Uterus (tissue), 2 donors: Measurements from ENCODE around the gene NBEAL1.

Experiments
- POLR2A ChIP-seq, 2 donors: fragments of 450-650 bp; IDR thresholded peaks; one replicate each; pipeline ENCODE4 v1.6.1; 2016; ENCODE audit warnings: antibody characterized with exemption in 2 of 2, mild to moderate bottlenecking in 1 of 2, moderate library complexity in 1 of 2
- TF ChIP-seq, protein P1 (sequence below), 4 experiments: fragments of 200-600 bp in 2 of 4; fragments of 450-650 bp in 2 of 4; sonication (generic) in 2 of 4; IDR thresholded peaks; one replicate each; pipeline ENCODE4 v1.5.1; 2016 to 2019; ENCODE audit warnings: antibody characterized with exemption in 4 of 4, mild to moderate bottlenecking in 2 of 4, moderate library complexity in 1 of 4

DNA sequence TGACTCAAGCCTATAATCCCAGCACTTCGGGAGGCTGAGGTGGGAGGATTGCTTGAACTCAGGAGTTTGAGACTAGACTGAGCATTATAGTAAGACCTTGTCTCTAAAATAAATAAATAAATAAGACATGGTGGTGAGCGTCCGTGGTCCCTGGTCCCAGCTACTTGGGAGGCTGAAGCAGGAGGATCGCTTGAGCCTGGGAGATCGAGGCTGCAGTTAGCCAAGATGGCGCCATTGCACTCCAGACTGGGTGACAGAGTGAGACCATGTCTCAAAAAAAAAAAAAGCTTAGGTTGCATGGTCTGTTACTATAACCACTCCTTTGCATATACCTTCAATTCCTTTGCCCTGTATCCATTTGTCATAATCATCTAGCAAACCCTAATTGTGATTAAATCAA is 227.8 kb downstream of the NBEAL1 start:
- TF ChIP-seq, protein P1, sequence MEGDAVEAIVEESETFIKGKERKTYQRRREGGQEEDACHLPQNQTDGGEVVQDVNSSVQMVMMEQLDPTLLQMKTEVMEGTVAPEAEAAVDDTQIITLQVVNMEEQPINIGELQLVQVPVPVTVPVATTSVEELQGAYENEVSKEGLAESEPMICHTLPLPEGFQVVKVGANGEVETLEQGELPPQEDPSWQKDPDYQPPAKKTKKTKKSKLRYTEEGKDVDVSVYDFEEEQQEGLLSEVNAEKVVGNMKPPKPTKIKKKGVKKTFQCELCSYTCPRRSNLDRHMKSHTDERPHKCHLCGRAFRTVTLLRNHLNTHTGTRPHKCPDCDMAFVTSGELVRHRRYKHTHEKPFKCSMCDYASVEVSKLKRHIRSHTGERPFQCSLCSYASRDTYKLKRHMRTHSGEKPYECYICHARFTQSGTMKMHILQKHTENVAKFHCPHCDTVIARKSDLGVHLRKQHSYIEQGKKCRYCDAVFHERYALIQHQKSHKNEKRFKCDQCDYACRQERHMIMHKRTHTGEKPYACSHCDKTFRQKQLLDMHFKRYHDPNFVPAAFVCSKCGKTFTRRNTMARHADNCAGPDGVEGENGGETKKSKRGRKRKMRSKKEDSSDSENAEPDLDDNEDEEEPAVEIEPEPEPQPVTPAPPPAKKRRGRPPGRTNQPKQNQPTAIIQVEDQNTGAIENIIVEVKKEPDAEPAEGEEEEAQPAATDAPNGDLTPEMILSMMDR (IDR thresholded peaks at IDR 0.05): no peak
- no peak for TF ChIP-seq POLR2A (IDR thresholded peaks at IDR 0.05)
